Mesendoderm (in vitro differentiated cells): Measurements from ENCODE around the gene NXN.

ENCODE experiments used
- DNase-seq: peaks from one replicate; pipeline ENCODE4 v3.0.0; 2013
- H2AK5ac ChIP-seq: 2 replicates; pipeline ENCODE4 v1.6.1; 2013; ENCODE audit warnings: low read length, inconsistent platforms
- H2BK120ac ChIP-seq: 2 replicates; pipeline ENCODE4 v1.6.1; 2013; ENCODE audit warnings: low read depth, mild to moderate bottlenecking, low read length, moderate library complexity, mixed read lengths
- H2BK15ac ChIP-seq: replicated peaks from 2 replicates; pipeline ENCODE4 v1.6.1; 2013; ENCODE audit warnings: low read depth, mild to moderate bottlenecking, moderate library complexity
- H2BK5ac ChIP-seq: 2 replicates; pipeline ENCODE4 v1.6.1; 2013; ENCODE audit warnings: low read length, inconsistent platforms
- H3K18ac ChIP-seq: 2 replicates; pipeline ENCODE4 v1.6.1; 2013; ENCODE audit warnings: mild to moderate bottlenecking, low read length, mixed read lengths
- H3K23ac ChIP-seq: one replicate; pipeline ENCODE4 v1.6.1; 2013; ENCODE audit warnings: low read length
- H3K27ac ChIP-seq: 2 replicates; pipeline ENCODE4 v1.5.1; 2013; ENCODE audit warnings: low read depth, mild to moderate bottlenecking, inconsistent platforms, low read length, moderate library complexity
- H3K27me3 ChIP-seq: 2 replicates; pipeline ENCODE4 v1.6.1; 2013; ENCODE audit warnings: low read length, control low read depth, mild to moderate bottlenecking, inconsistent platforms; ENCODE audit not compliant: insufficient read depth, poor library complexity
- H3K36me3 ChIP-seq: 2 replicates; pipeline ENCODE4 v1.6.1; 2013; ENCODE audit warnings: low read length, inconsistent platforms; ENCODE audit not compliant: control insufficient read depth, insufficient read depth
- H3K4ac ChIP-seq: one replicate; pipeline ENCODE4 v1.6.1; 2013; ENCODE audit warnings: low read depth, mild to moderate bottlenecking, low read length, moderate library complexity
- H3K4me1 ChIP-seq: 2 replicates; pipeline ENCODE4 v1.6.1; 2013; ENCODE audit warnings: low read depth, low read length, inconsistent platforms; ENCODE audit not compliant: control insufficient read depth
- H3K4me2 ChIP-seq: 2 replicates; pipeline ENCODE4 v1.6.1; 2013; ENCODE audit warnings: low read length
- H3K4me3 ChIP-seq: 2 replicates; pipeline ENCODE4 v1.5.1; 2013; ENCODE audit warnings: mild to moderate bottlenecking, low read length
- H3K56ac ChIP-seq: one replicate; pipeline ENCODE4 v1.6.1; 2013; ENCODE audit warnings: low read length
- H3K79me1 ChIP-seq: 2 replicates; pipeline ENCODE4 v1.6.1; 2013; ENCODE audit warnings: low read length, inconsistent platforms
- H3K79me2 ChIP-seq: 2 replicates; pipeline ENCODE4 v1.6.1; 2013; ENCODE audit warnings: mild to moderate bottlenecking, low read length; ENCODE audit not compliant: control insufficient read depth, insufficient read depth
- H3K9ac ChIP-seq: 2 replicates; pipeline ENCODE4 v1.6.1; 2013; ENCODE audit warnings: low read length, inconsistent platforms
- H4K5ac ChIP-seq: one replicate; pipeline ENCODE4 v1.6.1; 2013; ENCODE audit warnings: low read length
- H4K8ac ChIP-seq: one replicate; pipeline ENCODE4 v1.6.1; 2013; ENCODE audit warnings: low read depth, mild to moderate bottlenecking, control low read depth, low read length, moderate library complexity
- WGBS: extraction: QIAGEN DNeasy Blood & Tissue Kit; methylation state at CpG from one replicate; pipeline ENCODE4 v1.1.7; 2013; ENCODE audit warnings: low lambda C conversion rate, missing lambda C conversion rate; ENCODE audit not compliant: insufficient coverage; ENCODE audit errors: extremely low coverage; 5-methylcytosine and 5-hydroxymethylcytosine counted together

The NXN gene

GRCh38 chr17:882827-883585, 96.6 kb downstream of the NXN start:
- WGBS = no CpG with 5 or more reads among the region's 14 CpGs
- Histone ChIP-seq H3K79me1 (peaks cover 36% of the 10 kb centered on the region), H4K8ac (no peak overlapping the region), H4K5ac (no peak overlapping the region), H3K4me2 (no peak overlapping the region), H3K4ac (no peak overlapping the region), H3K23ac (no peak overlapping the region), H2BK120ac (no peak overlapping the region), H3K79me2 (peaks cover 58% of the 10 kb centered on the region), H3K27me3 (no peaks in the 10 kb centered on the region), H2BK5ac (no peak overlapping the region), H2BK15ac (no peak overlapping the region), H3K4me3 (no peak overlapping the region), H3K36me3 (no peaks in the 10 kb centered on the region), H3K18ac (no peak overlapping the region), H2AK5ac (no peak overlapping the region), H3K27ac (no peak overlapping the region), H3K9ac (peak overlapping the region; percentile 32), H3K56ac (peak overlapping the region; percentile 44), H3K4me1 (peaks cover 17% of the 10 kb centered on the region)
- DNase-seq = peak; percentile 88

- Histone ChIP-seq H2BK15ac (no peak overlapping the region), H4K8ac (no peak overlapping the region), H2BK5ac (no peak overlapping the region), H3K27ac (no peak overlapping the region), H2BK120ac (no peak overlapping the region), H3K4me2 (no peak overlapping the region), H3K36me3 (no peaks in the 10 kb centered on the region), H3K79me2 (peaks cover 53% of the 10 kb centered on the region), H2AK5ac (no peak overlapping the region), H3K4ac (no peak overlapping the region), H3K4me1 (peaks cover 17% of the 10 kb centered on the region), H3K56ac (no peak overlapping the region), H3K18ac (no peak overlapping the region), H4K5ac (no peak overlapping the region), H3K4me3 (no peak overlapping the region), H3K23ac (no peak overlapping the region), H3K27me3 (no peaks in the 10 kb centered on the region), H3K79me1 (peaks cover 35% of the 10 kb centered on the region), H3K9ac (no peak overlapping the region)
- no peak for DNase-seq
- no CpG with 5 or more reads among the region's 6 CpGs for WGBS
Measured at GRCh38 chr17:881778-882177, 97.8 kb downstream of the NXN start.

GRCh38 chr17:880443-881269, 98.9 kb downstream of the NXN start:
- peaks cover 34% of the 10 kb centered on the region for H3K79me1 ChIP-seq
- H3K4me2 ChIP-seq = no peak overlapping the region
- H4K5ac ChIP-seq = no peak overlapping the region
- H2BK5ac ChIP-seq = no peak overlapping the region
- H4K8ac ChIP-seq = no peak overlapping the region
- H3K79me2 ChIP-seq = peaks cover 56% of the 10 kb centered on the region
- peak overlapping the region; percentile 20 for H2BK15ac ChIP-seq
- no peaks in the 10 kb centered on the region for H3K36me3 ChIP-seq
- no peak overlapping the region for H3K23ac ChIP-seq
- H2BK120ac ChIP-seq = no peak overlapping the region
- peak; percentile 80 for DNase-seq
- no peak overlapping the region for H3K4ac ChIP-seq
- H3K56ac ChIP-seq = peak overlapping the region; percentile 63
- peaks cover 17% of the 10 kb centered on the region for H3K4me1 ChIP-seq
- H3K27ac ChIP-seq = peak overlapping the region; percentile 69
- no peaks in the 10 kb centered on the region for H3K27me3 ChIP-seq
- H2AK5ac ChIP-seq = no peak overlapping the region
- H3K9ac ChIP-seq = peak overlapping the region; percentile 13
- no CpG with 5 or more reads among the region's 15 CpGs for WGBS
- no peak overlapping the region for H3K18ac ChIP-seq
- H3K4me3 ChIP-seq = no peak overlapping the region

GRCh38 chr17:879546-880442, 99.8 kb downstream of the NXN start:
- Histone ChIP-seq H2AK5ac (no peak overlapping the region), H3K4me2 (no peak overlapping the region), H3K4me3 (no peak overlapping the region), H3K27me3 (no peaks in the 10 kb centered on the region), H3K18ac (peak overlapping the region; percentile 51), H3K79me1 (peaks cover 34% of the 10 kb centered on the region), H4K8ac (no peak overlapping the region), H2BK120ac (peak overlapping the region; percentile 40), H3K9ac (peak overlapping the region; percentile 43), H3K36me3 (no peaks in the 10 kb centered on the region), H2BK15ac (peak overlapping the region; percentile 20), H4K5ac (no peak overlapping the region), H2BK5ac (peak overlapping the region; percentile 55), H3K79me2 (peaks cover 58% of the 10 kb centered on the region), H3K4me1 (peaks cover 17% of the 10 kb centered on the region), H3K4ac (peak overlapping the region; percentile 89), H3K27ac (peak overlapping the region; percentile 69), H3K56ac (peak overlapping the region; percentile 79), H3K23ac (no peak overlapping the region)
- peak; percentile 99 for DNase-seq
- WGBS = no CpG with 5 or more reads among the region's 26 CpGs

GRCh38 chr17:877630-878029, 101.9 kb downstream of the NXN start:
- Histone ChIP-seq H3K9ac (no peak overlapping the region), H3K4me3 (no peak overlapping the region), H4K8ac (no peak overlapping the region), H3K79me1 (peaks cover 31% of the 10 kb centered on the region), H3K4me2 (no peak overlapping the region), H4K5ac (no peak overlapping the region), H3K27me3 (no peaks in the 10 kb centered on the region), H2BK5ac (no peak overlapping the region), H2BK15ac (no peak overlapping the region), H3K27ac (no peak overlapping the region), H3K23ac (no peak overlapping the region), H3K4ac (no peak overlapping the region), H3K79me2 (peaks cover 54% of the 10 kb centered on the region), H2BK120ac (no peak overlapping the region), H3K4me1 (peaks cover 14% of the 10 kb centered on the region), H3K18ac (no peak overlapping the region), H3K56ac (peak overlapping the region; percentile 28), H2AK5ac (no peak overlapping the region), H3K36me3 (no peaks in the 10 kb centered on the region)
- no CpG with 5 or more reads among the region's 14 CpGs for WGBS
- DNase-seq = no peak
